ENCODE data around the gene ADORA2B.
"Not testable (repeated sequence)": the region's sequence is repeated elsewhere in the genome, so short reads cannot be mapped to it uniquely, and the experiment has no call there.

ADORA2B gene

GRCh38 chr17:15973016-15973415 is 28.1 kb downstream of the ADORA2B start:
- CTCF ChIA-PET = no interaction called here
- POLR2A ChIA-PET = no interaction called here
- no peak for TF ChIP-seq CTCF (IDR thresholded peaks at IDR 0.05; ENCODE audit: control extremely low read depth, extremely low read depth, low read depth, missing control alignments)
- no peak for DNase-seq (ENCODE audit: extremely low spot score)

- CTCF ChIA-PET = interaction anchor here (1.2 to 1.7 kb wide), 2 partner anchors 21 to 26 kb away, joined by 4 read pairs; partner anchors contain the start of genes TTC19 and ZSWIM7
- DNase-seq (ENCODE audit: extremely low spot score) = no peak
- POLR2A ChIA-PET = no interaction called here
- TF ChIP-seq CTCF (IDR thresholded peaks at IDR 0.05; ENCODE audit: control extremely low read depth, extremely low read depth, low read depth, missing control alignments) = no peak
Measured at GRCh38 chr17:15973834-15974233, 28.9 kb downstream of the ADORA2B start.

GRCh38 chr17:15977894-15978293 is 33.0 kb downstream of the ADORA2B start:
- DNase-seq (ENCODE audit: extremely low spot score) = no peak
- POLR2A ChIA-PET = no interaction called here
- TF ChIP-seq CTCF (IDR thresholded peaks at IDR 0.05; ENCODE audit: control extremely low read depth, extremely low read depth, low read depth, missing control alignments) = no peak
- CTCF ChIA-PET = no interaction called here

GRCh38 chr17:15978606-15979005 is 33.7 kb downstream of the ADORA2B start:
- no peak for TF ChIP-seq CTCF (IDR thresholded peaks at IDR 0.05; ENCODE audit: control extremely low read depth, extremely low read depth, low read depth, missing control alignments)
- no peak for DNase-seq (ENCODE audit: extremely low spot score)
- POLR2A ChIA-PET = no interaction called here
- CTCF ChIA-PET = no interaction called here

- CTCF ChIA-PET; POLR2A ChIA-PET; DNase-seq (ENCODE audit: extremely low spot score): not testable (repeated sequence)
Measured at GRCh38 chr17:15979013-15979412, 34.1 kb downstream of the ADORA2B start.

- peak; percentile 60 for DNase-seq (ENCODE audit: extremely low spot score)
- TF ChIP-seq CTCF (IDR thresholded peaks at IDR 0.05; ENCODE audit: control extremely low read depth, extremely low read depth, low read depth, missing control alignments) = no peak
- ChIA-PET CTCF (interaction anchor here (1.3 kb wide), 1 partner anchor 18 kb away, joined by 6 read pairs; the partner anchor contains the start of genes TTC19 and ZSWIM7), POLR2A (no interaction called here)
Measured at GRCh38 chr17:15981208-15981607, 36.3 kb downstream of the ADORA2B start.

GRCh38 chr17:15981646-15982580 is 37.0 kb downstream of the ADORA2B start:
- no peak for TF ChIP-seq CTCF (IDR thresholded peaks at IDR 0.05; ENCODE audit: control extremely low read depth, extremely low read depth, low read depth, missing control alignments)
- CTCF ChIA-PET = interaction anchor here (1.3 kb wide), 2 partner anchors 11 to 17 kb away, joined by 4 to 6 read pairs; partner anchors contain the start of genes TTC19 and ZSWIM7
- DNase-seq (ENCODE audit: extremely low spot score) = no peak
- POLR2A ChIA-PET = no interaction called here
